Lower lobe of right lung (tissue), 2 donors: ENCODE data around the gene NEU4. TPM values are rescaled to one million over a fixed set of nuclear protein-coding genes. Genes with fewer than 3 reads are reported as not detected.

Experiments
- ATAC-seq, 2 donors: fragments of 200-7000 bp; cut with Tn5 transposase; one replicate each; pipeline ENCODE4 v1.9.1; 2020 to 2022; ENCODE audit warnings: mild to moderate bottlenecking in 2 of 2, moderate library complexity in 2 of 2
- DNase-seq: peaks from one replicate; pipeline ENCODE4 v3.0.0-alpha.2; 2020
- H3K27ac ChIP-seq: fragments of 200-600 bp; one replicate; pipeline ENCODE4 v1.8.0; 2022
- H3K27me3 ChIP-seq: fragments of 200-600 bp; one replicate; pipeline ENCODE4 v1.8.0; 2022; ENCODE audit warnings: low read depth
- H3K36me3 ChIP-seq: fragments of 200-600 bp; one replicate; pipeline ENCODE4 v1.8.0; 2022; ENCODE audit warnings: mild to moderate bottlenecking
- H3K4me1 ChIP-seq: fragments of 200-600 bp; one replicate; pipeline ENCODE4 v1.8.0; 2022
- H3K4me3 ChIP-seq: fragments of 200-600 bp; one replicate; pipeline ENCODE4 v1.8.0; 2022; ENCODE audit warnings: mild to moderate bottlenecking
- H3K9me3 ChIP-seq: fragments of 200-600 bp; one replicate; pipeline ENCODE4 v1.8.0; 2022
- intact Hi-C: fragments of 100-400 bp; cut with DNase I; formaldehyde crosslinking; loops from one replicate; pipeline ENCODE4 v1.11.0; 2022
- total RNA-seq: library from RNA; stranded (reverse); fragmentation: NEBNext Ultra II Directional; extraction: Animal tissue kit (Norgen Biotek cat#: 25700); gene quantifications from one replicate; pipeline ENCODE4 v1.2.1, GENCODE V29; 2021
- TF ChIP-seq, protein P1 (sequence below): fragments of 200-600 bp; IDR thresholded peaks from one replicate; pipeline ENCODE4 v1.8.0; 2022; ENCODE audit warnings: antibody characterized with exemption, mild to moderate bottlenecking
- donor health status: DM: no; HTN: yes; CAD: no; lungs with severe emphysema.

Gene NEU4
- total RNA-seq, 1 donor from 2014 or later = not detected

DNA sequence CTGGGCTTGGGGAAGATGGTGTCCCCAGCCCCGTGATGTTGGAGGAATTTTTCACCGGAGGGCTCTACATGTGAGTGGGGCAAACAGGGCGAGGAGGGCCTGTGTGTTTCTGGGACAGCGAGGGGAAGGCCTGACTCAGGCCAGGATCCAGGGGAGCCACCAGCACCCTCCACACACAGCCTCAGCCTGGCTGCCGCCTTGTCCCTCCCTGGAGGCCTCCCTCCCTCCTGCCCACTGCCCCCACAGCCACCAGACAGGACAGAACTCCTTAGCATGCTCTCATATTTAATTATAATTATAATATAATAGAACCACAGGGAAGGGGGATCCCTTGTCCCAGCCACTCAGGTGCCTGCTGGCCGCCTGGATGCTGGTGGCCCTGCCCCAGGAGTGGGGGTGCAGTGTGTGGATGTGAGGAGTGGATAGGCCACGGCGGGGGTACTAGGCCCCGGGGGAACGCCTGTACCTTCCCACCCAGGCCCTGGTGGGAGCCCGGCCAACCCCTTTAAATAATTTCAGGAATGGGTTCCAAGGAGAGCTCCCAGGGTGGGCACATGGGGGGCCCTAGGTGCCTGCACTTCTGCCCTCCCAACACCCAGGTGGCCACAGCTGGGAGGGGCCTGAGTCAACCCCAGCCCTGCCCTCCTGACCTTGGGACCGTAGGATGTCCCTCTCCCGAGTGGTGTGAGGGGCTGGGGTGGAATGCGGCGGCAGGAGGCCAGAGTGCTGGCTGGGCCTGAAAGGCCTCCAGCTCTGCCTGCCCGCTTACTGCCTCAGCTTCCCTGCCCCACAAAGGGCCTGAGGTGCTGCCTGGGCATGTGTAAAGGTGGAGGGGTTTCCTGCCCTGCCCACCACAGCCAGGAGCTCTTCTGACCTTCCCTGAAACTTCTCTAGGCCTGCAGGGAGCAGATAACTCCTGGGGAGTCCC lies 40.9 kb downstream of the NEU4 start:
- Histone ChIP-seq H3K4me3 (no peak overlapping the region), H3K9me3 (no peaks in the 10 kb centered on the region), H3K4me1 (peaks cover 3% of the 10 kb centered on the region), H3K27ac (no peak overlapping the region), H3K36me3 (no peaks in the 10 kb centered on the region), H3K27me3 (peaks cover 9% of the 10 kb centered on the region)
- ATAC-seq (no peak), DNase-seq (no peak)
- TF ChIP-seq, protein P1, sequence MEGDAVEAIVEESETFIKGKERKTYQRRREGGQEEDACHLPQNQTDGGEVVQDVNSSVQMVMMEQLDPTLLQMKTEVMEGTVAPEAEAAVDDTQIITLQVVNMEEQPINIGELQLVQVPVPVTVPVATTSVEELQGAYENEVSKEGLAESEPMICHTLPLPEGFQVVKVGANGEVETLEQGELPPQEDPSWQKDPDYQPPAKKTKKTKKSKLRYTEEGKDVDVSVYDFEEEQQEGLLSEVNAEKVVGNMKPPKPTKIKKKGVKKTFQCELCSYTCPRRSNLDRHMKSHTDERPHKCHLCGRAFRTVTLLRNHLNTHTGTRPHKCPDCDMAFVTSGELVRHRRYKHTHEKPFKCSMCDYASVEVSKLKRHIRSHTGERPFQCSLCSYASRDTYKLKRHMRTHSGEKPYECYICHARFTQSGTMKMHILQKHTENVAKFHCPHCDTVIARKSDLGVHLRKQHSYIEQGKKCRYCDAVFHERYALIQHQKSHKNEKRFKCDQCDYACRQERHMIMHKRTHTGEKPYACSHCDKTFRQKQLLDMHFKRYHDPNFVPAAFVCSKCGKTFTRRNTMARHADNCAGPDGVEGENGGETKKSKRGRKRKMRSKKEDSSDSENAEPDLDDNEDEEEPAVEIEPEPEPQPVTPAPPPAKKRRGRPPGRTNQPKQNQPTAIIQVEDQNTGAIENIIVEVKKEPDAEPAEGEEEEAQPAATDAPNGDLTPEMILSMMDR = no peak
- intact Hi-C loops = no loop called here

DNA sequence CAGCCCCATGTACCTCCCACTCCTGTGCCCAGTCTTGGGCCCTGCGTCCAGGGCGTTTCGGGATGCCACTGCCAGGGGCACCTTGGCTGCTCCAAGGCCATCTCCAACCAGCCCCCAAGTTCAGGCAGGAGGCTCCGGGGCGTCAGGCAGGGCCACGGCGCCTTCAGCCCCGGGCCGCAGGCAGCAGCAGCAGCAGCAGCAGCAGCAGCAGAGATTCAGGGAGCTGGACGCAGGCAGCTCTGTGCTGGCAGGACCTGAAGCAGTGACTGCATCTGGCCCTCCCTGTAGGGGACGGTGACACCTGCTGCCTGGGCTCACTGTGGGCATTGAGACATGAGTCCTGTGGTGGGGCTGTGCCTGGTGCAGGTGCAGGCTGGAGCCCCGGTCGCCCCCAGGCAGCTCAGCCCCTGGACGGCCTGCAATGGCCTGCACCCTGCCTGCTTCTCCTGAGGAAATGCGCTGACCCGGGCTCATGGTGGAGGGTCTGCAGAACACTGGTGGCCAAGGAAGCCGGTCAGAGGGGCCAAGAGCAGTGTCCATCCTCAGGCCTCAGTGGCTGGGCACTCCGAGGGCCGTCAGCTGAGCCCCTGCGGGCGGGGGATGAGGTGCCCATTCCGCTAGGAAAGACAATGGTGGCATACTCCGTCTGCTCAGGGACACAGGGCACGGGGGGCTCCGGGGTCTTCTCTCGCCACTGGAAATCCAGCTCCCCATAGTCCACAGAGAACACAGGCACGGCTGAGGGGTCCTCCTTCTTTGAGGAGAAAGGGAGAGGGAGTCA lies 41.7 kb downstream of the NEU4 start:
- Histone ChIP-seq H3K4me3 (no peak overlapping the region), H3K27me3 (peaks cover 9% of the 10 kb centered on the region), H3K9me3 (no peaks in the 10 kb centered on the region), H3K4me1 (no peaks in the 10 kb centered on the region), H3K27ac (no peak overlapping the region), H3K36me3 (no peaks in the 10 kb centered on the region)
- ATAC-seq = no peak
- peak; percentile 43 for DNase-seq
- intact Hi-C loops = no loop called here
- TF ChIP-seq, protein P1 = no peak

DNA sequence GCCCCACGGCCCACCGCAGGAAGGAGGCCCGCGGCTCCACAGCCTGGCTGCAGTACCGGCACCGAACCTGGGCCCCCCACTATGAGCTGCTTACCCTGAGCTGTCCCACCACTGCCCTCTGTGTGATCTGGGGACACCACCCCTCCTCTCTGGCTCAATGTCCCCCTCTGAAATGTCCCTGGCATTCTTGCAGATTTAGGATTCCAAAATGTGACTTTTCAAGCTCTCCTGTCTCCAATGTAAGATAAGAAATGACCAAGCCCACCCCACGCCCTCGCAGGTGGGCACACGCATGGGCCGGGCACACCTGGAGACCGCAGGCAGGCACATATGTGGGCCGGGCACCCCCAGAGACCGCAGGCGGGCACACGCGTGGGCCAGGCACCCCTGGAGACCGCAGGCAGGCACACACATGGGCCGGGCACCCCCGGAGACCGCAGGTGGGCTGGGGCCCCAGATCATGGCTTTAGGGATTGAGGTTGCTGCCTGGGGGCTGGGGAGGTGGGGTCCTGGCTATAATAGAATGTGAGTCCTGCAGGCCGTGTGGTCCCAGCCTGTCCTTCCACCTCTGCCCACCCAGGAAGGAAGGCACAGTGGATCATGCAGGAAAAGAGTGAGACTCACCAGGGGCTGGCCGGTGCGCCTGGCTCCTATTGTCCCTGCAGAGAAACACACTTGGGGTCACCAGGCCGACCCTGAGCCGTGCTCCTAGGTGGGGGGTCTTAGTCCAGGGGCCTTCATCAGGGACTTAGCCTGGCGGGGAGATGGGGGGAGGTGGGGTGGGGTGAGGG lies 42.5 kb downstream of the NEU4 start:
- TF ChIP-seq, protein P1 = no peak
- no peak overlapping the region for H3K4me3 ChIP-seq
- DNase-seq = no peak
- intact Hi-C loops = no loop called here
- ATAC-seq = no peak
- H3K27me3 ChIP-seq = peaks cover 9% of the 10 kb centered on the region
- H3K9me3 ChIP-seq = no peaks in the 10 kb centered on the region
- no peak overlapping the region for H3K27ac ChIP-seq
- H3K4me1 ChIP-seq = no peaks in the 10 kb centered on the region
- no peaks in the 10 kb centered on the region for H3K36me3 ChIP-seq

DNA sequence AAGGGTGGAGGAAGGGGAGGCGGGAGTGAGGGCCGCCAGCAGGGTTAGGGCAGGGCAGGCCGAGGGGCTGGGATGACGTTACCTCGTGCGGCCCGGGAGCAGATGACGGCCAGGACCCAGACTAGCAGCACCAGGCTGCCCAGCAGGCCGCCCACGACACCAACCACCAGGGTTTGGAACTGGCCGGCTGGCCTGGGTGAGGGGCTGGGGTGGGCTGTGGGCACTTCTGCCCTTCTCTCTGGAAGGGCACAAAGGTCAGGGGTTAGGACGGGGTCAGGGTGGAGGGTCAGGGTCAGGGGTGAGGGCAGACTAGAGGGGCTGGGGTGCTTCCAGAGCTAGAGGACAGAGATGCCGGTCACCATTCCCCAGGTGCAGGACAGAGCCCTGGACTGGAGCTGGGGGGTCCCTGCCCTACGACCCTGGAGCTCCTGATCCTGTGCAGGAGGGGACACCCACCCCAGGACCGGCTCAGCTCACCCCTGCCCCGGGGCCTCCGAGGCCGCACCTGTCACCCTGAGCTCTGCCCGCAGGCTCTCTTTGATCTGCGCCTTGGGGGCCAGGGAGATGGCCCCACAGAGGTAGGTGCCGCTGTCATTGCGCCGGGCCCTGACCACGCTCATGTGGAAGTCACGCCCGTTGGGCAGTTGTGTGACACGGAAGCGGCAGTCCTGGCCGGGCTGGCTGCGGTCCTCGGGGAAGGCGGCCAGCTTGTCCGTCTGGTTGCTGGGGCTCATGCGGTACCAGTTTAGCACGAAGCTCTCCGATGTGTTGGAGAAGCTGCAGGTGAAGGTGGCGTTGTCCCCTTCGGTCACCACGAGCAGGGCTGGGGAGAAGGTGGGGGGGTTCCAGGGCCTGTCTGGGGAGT lies 43.4 kb downstream of the NEU4 start:
- no peaks in the 10 kb centered on the region for H3K36me3 ChIP-seq
- no peak overlapping the region for H3K27ac ChIP-seq
- TF ChIP-seq, protein P1 = no peak
- DNase-seq = peak; percentile 35
- H3K9me3 ChIP-seq = no peaks in the 10 kb centered on the region
- intact Hi-C loops = no loop called here
- H3K27me3 ChIP-seq = peaks cover 9% of the 10 kb centered on the region
- H3K4me1 ChIP-seq = no peaks in the 10 kb centered on the region
- ATAC-seq = no peak
- H3K4me3 ChIP-seq = no peak overlapping the region
